IMR-90 (cell line): ENCODE results near the gene GLDC. TPM values are rescaled to one million over a fixed set of nuclear protein-coding genes. Genes with fewer than 3 reads are reported as not detected.

Experiments
- ATAC-seq: fragments of 200-7000 bp; cut with Tn5 transposase; 2 replicates; pipeline ENCODE4 v1.9.1; 2020; ENCODE audit warnings: low read depth, mild to moderate bottlenecking, moderate library complexity
- BruUV-seq: library from RNA; stranded (reverse); fragments of 400-500 nt; replicated peaks from 2 replicates; lab custom pipeline; 2021; lab: Mats Ljungman, UMichigan
- CTCF ChIA-PET: fragments of 300-600 bp; formaldehyde crosslinking; extraction: SDS; loops from one replicate; lab custom pipeline; 2021; ENCODE audit warnings: antibody characterized with exemption; lab: Yijun Ruan, JAX
- POLR2A ChIA-PET: fragments of 300-600 bp; sonication (Branson Sonifier 250); formaldehyde crosslinking; loops from one replicate; lab custom pipeline; 2022; ENCODE audit warnings: antibody characterized with exemption; ENCODE audit not compliant: unreplicated experiment; lab: Charles Lee
- DNase-seq: peaks from one replicate; pipeline ENCODE4 v3.0.0; 2013
- H2AFZ ChIP-seq: replicated peaks from 2 replicates; pipeline ENCODE3; 2013; ENCODE audit warnings: low read length, mild to moderate bottlenecking; ENCODE audit not compliant: poor library complexity
- H2AK5ac ChIP-seq: 2 replicates; pipeline ENCODE4 v1.6.1; 2013; ENCODE audit warnings: low read depth, low read length, inconsistent platforms
- H2AK9ac ChIP-seq: replicated peaks from 2 replicates; pipeline ENCODE3; 2013; ENCODE audit warnings: mild to moderate bottlenecking, low read depth, low read length, moderate library complexity; ENCODE audit not compliant: poor library complexity
- H2BK120ac ChIP-seq: 2 replicates; pipeline ENCODE4 v1.6.1; 2013; ENCODE audit warnings: low read depth, low read length, inconsistent platforms
- H2BK15ac ChIP-seq: 3 replicates; pipeline ENCODE4 v1.6.1; 2013; ENCODE audit warnings: low read depth, low read length, inconsistent platforms
- H2BK20ac ChIP-seq: 2 replicates; pipeline ENCODE4 v1.6.1; 2013; ENCODE audit warnings: low read depth, mild to moderate bottlenecking, inconsistent platforms, low read length, moderate library complexity
- H2BK5ac ChIP-seq: 2 replicates; pipeline ENCODE4 v1.6.1; 2013; ENCODE audit warnings: mild to moderate bottlenecking, low read depth, low read length, inconsistent platforms; ENCODE audit not compliant: poor library complexity, severe bottlenecking
- H3K14ac ChIP-seq: replicated peaks from 2 replicates; pipeline ENCODE4 v1.6.1; 2013; ENCODE audit warnings: low read depth, low read length, inconsistent platforms
- H3K18ac ChIP-seq: 2 replicates; pipeline ENCODE4 v1.6.1; 2013; ENCODE audit warnings: low read depth, low read length, control low read depth
- H3K23ac ChIP-seq: 2 replicates; pipeline ENCODE4 v1.6.1; 2013; ENCODE audit warnings: low read depth, low read length, inconsistent platforms
- H3K27ac ChIP-seq: 2 replicates; pipeline ENCODE4 v1.5.1; 2013; ENCODE audit warnings: mild to moderate bottlenecking, control low read depth, low read length; ENCODE audit not compliant: insufficient read depth
- H3K27me3 ChIP-seq: 2 replicates; pipeline ENCODE4 v1.6.1; 2013; ENCODE audit warnings: low read length; ENCODE audit not compliant: control insufficient read depth, insufficient read depth
- H3K36me3 ChIP-seq: 2 replicates; pipeline ENCODE4 v1.6.1; 2013; ENCODE audit warnings: low read length, mixed read lengths; ENCODE audit not compliant: control insufficient read depth, insufficient read depth
- H3K4ac ChIP-seq: 2 replicates; pipeline ENCODE4 v1.6.1; 2013; ENCODE audit warnings: low read depth, low read length, inconsistent platforms
- H3K4me1 ChIP-seq: 2 replicates; pipeline ENCODE4 v1.6.1; 2013; ENCODE audit warnings: low read length, mixed read lengths; ENCODE audit not compliant: control insufficient read depth, insufficient read depth
- H3K4me2 ChIP-seq: 2 replicates; pipeline ENCODE4 v1.6.1; 2013; ENCODE audit warnings: low read depth, mild to moderate bottlenecking, control low read depth, low read length, moderate library complexity
- H3K4me3 ChIP-seq: 2 replicates; pipeline ENCODE4 v1.5.1; 2013; ENCODE audit warnings: low read depth, mild to moderate bottlenecking, control low read depth, low read length, moderate library complexity; ENCODE audit not compliant: insufficient read depth
- H3K56ac ChIP-seq: 2 replicates; pipeline ENCODE4 v1.6.1; 2013; ENCODE audit warnings: low read length, inconsistent platforms; ENCODE audit not compliant: insufficient read depth; ENCODE audit errors: extremely low read depth
- H3K79me1 ChIP-seq, 2 experiments: 2 replicates each; pipeline ENCODE4 v1.6.1; 2013; ENCODE audit warnings: low read length in 2 of 2, inconsistent platforms in 1 of 2, low read depth in 1 of 2
- H3K9ac ChIP-seq: 2 replicates; pipeline ENCODE4 v1.6.1; 2013; ENCODE audit warnings: low read depth, low read length, control low read depth
- H3K9me1 ChIP-seq: 2 replicates; pipeline ENCODE4 v1.6.1; 2013; ENCODE audit warnings: low read length, inconsistent platforms; ENCODE audit not compliant: insufficient read depth
- H3K9me3 ChIP-seq: 2 replicates; pipeline ENCODE4 v1.6.1; 2013; ENCODE audit warnings: low read length; ENCODE audit not compliant: control insufficient read depth, insufficient read depth
- H4K20me1 ChIP-seq: 2 replicates; pipeline ENCODE4 v1.6.1; 2013; ENCODE audit warnings: low read length, inconsistent platforms; ENCODE audit not compliant: insufficient read depth
- H4K5ac ChIP-seq: 2 replicates; pipeline ENCODE4 v1.6.1; 2013; ENCODE audit warnings: mild to moderate bottlenecking, low read depth, low read length, control low read depth
- H4K8ac ChIP-seq, 2 experiments: 2 replicates each; pipeline ENCODE4 v1.6.1; 2013; ENCODE audit warnings: low read depth in 2 of 2, low read length in 2 of 2, control low read depth in 1 of 2, inconsistent platforms in 1 of 2
- H4K91ac ChIP-seq: 2 replicates; pipeline ENCODE4 v1.6.1; 2013; ENCODE audit warnings: low read depth, low read length, inconsistent platforms; ENCODE audit not compliant: insufficient read depth
- WGBS, 2 experiments: methylation state at CpG; one replicate each; pipeline versions ENCODE4 v1.1.5 to v1.1.7; 2013; ENCODE audit warnings: missing lambda C conversion rate in 2 of 2; ENCODE audit not compliant: insufficient read length in 1 of 2; ENCODE audit errors: extremely low coverage in 2 of 2; 5-methylcytosine and 5-hydroxymethylcytosine counted together
- dilution Hi-C: fragments of 300-500 bp; cut with HindIII; formaldehyde crosslinking; loops from one replicate; pipeline ENCODE4 v1.14.3; 2018; ENCODE audit warnings: low sequenced_read_pairs; ENCODE audit not compliant: unreplicated experiment
- in situ Hi-C: fragments of 300-500 bp; cut with MboI; formaldehyde crosslinking; loops from 3 replicates; pipeline ENCODE4 v1.14.3; 2019; ENCODE audit warnings: low sequenced_read_pairs, inconsistent platforms, mixed read lengths
- intact Hi-C: fragments of 100-400 bp; cut with micrococcal nuclease; formaldehyde crosslinking; loops from 2 replicates; pipeline ENCODE4 v1.10.0; 2022
- polyA plus RNA-seq, 3 experiments: library from polyadenylated mRNA; depleted of rRNA; stranded (reverse); fragments of >200 nt; gene quantifications; 2 replicates each; pipeline ENCODE4 v1.2.3, GENCODE V29; 2012; ENCODE audit warnings: low replicate concordance in 1 of 3
- total RNA-seq: library from RNA; depleted of rRNA; stranded (reverse); fragments of >200 nt; gene quantifications from 2 replicates; pipeline ENCODE4 v1.2.3, GENCODE V29; 2012
- TF ChIP-seq, protein P1 (sequence below): fragments of 150-350 bp; IDR thresholded peaks from 2 replicates; pipeline ENCODE4 v1.6.1; 2016; ENCODE audit warnings: low read depth, mild to moderate bottlenecking, low read length, moderate library complexity, borderline replicate concordance

GLDC gene
- total and polyA plus RNA-seq, 2 of the 4 experiments (the other 2 are of a cell fraction) = 0.36 to 0.50 TPM

DNA sequence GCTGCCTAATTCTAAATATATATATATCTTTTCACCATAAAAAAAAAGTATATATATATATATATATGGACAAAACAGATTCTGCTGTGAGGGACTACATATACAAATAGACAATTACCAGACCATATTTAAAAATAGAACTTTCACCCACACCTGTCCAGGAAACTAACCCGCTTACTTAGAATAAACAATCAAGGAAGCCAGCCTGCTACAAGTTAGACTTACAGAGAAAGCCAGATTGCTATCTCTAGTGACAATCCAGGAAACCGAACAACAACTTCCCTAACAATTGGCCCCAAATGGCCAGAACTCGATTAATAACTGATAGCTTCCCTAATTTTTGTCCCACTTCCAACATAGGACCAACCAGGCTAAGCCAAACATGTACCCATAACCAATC lies 5.9 kb downstream of the GLDC start:
- no peak overlapping the region for H3K9ac ChIP-seq
- POLR2A ChIA-PET = no interaction called here
- CTCF ChIA-PET = interaction anchor here (0.7 kb wide), 3 partner anchors 13 to 55 kb away, joined by 3 to 6 read pairs (median 5); no protein-coding TSS in a partner anchor
- H4K5ac ChIP-seq = no peak overlapping the region
- H3K4ac ChIP-seq = no peak overlapping the region
- ATAC-seq (no peak), DNase-seq (no peak)
- H3K9me1 ChIP-seq = no peaks in the 10 kb centered on the region
- no peak overlapping the region for H2BK15ac ChIP-seq
- H3K79me1 ChIP-seq = no peaks in the 10 kb centered on the region
- no peak overlapping the region for H3K27ac ChIP-seq
- H4K91ac ChIP-seq = no peak overlapping the region
- H3K27me3 ChIP-seq = peaks cover 32% of the 10 kb centered on the region
- no peaks in the 10 kb centered on the region for H3K9me3 ChIP-seq
- no peaks in the 10 kb centered on the region for H3K36me3 ChIP-seq
- no peak overlapping the region for H3K23ac ChIP-seq
- no peak overlapping the region for H2BK20ac ChIP-seq
- intact Hi-C loops (no loop called here), dilution Hi-C loops (no loop called here), in situ Hi-C loops (no loop called here)
- H3K56ac ChIP-seq = no peak overlapping the region
- H3K4me1 ChIP-seq = no peaks in the 10 kb centered on the region
- H4K20me1 ChIP-seq = no peaks in the 10 kb centered on the region
- WGBS, 2 experiments = 0% methylated on average over 1 of the region's 3 CpGs; no CpG with 5 or more reads in 1 of the 2 experiments
- no peak overlapping the region for H2AK9ac ChIP-seq
- TF ChIP-seq, protein P1, sequence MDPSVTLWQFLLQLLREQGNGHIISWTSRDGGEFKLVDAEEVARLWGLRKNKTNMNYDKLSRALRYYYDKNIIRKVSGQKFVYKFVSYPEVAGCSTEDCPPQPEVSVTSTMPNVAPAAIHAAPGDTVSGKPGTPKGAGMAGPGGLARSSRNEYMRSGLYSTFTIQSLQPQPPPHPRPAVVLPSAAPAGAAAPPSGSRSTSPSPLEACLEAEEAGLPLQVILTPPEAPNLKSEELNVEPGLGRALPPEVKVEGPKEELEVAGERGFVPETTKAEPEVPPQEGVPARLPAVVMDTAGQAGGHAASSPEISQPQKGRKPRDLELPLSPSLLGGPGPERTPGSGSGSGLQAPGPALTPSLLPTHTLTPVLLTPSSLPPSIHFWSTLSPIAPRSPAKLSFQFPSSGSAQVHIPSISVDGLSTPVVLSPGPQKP = no peak
- no peak overlapping the region for H2AFZ ChIP-seq
- BruUV-seq = no TSS peak
- no peak overlapping the region for H2BK120ac ChIP-seq
- no peak overlapping the region for H2AK5ac ChIP-seq
- H4K8ac ChIP-seq = no peak overlapping the region
- no peak overlapping the region for H3K18ac ChIP-seq
- no peak overlapping the region for H3K14ac ChIP-seq
- H2BK5ac ChIP-seq = no peak overlapping the region
- no peak overlapping the region for H3K4me3 ChIP-seq
- H3K4me2 ChIP-seq = no peak overlapping the region
